Bone marrow (tissue), 2 donors: Measurements from ENCODE around the gene DMRT3.

Source experiments
- DNase-seq, 2 donors: peaks; one replicate each; lab custom pipeline; 2025; lab: John Stamatoyannopoulos, UW

The DMRT3 gene

DNA sequence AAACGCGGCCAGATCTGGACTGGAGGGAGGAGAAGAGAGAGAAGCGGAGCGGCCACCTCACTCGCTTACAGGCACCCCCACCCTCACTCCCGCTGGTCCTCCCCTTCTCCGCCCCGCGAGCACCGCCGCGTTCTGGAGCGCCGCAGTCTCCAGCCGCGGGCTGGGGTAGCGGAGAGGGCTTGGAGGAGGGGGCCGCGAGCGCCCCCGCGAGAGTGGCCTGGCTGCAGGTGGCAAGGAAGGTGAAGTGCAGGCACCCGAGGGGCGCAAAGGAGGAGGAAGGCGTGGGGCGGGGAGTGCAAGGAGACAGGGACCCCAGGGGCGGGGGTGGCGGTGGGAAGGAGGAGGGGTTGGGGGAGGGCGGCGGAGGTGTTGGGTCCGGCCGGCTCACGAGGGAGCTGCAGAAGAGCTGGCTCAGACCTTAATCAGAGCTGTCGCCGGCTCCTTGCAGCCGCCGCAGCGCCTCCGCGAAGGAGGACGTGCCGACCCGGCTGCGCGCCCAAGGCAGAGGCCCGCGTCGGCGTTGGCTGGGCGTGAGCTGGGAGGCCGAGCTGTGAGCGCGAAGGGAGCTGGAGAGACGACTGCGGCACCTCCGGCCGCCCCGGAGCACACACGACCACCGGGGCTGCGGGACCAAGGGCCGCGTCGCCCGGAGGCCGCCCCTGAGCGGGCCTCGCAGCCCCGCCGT is at the start of gene DMRT3:
Gene DMRT3, plus strand, starts transcription at position 398 of the 685 bp plus-strand sequence. CDS start 347 bp downstream, outside the sequence.
- no peak for DNase-seq

DNA sequence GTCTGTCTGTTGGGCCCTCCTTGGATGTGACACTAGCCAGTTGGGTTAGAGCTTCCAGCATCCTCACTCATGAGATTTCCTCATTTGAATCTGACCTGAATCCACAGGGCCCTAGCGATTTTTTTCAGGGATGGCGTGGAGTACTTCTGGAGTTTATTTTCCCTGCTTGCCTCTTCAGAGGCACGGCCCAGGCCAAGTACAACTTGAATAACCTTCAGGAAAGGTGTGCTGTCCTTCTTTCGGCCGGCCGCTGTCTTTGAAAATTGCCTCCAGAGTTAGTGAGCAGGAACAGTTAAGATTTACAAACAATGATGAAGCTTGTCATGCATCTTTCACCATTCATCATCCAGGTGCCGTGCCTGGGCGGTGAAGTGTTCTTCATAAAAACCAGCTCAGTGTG is 49.5 kb upstream of the DMRT3 start:
- DNase-seq = no peak

DNA sequence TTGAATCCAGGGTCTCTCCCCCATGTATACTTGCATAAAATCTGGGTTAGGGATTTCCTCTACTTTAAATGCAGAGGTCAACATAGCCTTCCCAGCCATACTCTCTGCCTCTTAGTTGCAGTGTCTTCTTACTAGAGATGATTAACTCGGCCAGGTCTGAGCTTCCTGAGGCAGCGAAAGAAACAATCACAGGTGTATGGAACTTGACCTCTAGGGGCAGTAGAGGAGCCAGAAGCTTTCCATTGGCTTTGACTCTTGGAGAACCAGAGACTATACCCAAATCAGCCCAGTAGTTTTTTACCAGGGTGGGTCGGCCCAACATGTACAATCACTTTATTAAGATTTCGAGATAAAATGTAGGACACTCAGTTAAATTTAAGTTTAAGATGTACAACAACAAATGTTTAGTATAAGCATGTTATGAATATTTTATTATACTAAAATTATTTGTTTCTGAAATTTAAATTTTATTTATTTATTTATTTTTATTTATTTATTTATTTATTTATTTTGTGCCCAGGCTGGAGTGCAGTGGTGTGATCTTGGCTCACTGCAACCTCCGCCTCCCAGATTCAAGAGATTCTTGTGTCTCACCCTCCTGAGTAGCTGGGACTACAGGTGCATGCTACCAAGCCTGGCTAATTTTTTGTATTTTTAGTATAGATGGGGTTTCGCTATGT is 48.0 kb upstream of the DMRT3 start:
- no peak for DNase-seq

GRCh38 chr9:929719-930118 is 46.7 kb upstream of the DMRT3 start:
- no peak for DNase-seq

DNA sequence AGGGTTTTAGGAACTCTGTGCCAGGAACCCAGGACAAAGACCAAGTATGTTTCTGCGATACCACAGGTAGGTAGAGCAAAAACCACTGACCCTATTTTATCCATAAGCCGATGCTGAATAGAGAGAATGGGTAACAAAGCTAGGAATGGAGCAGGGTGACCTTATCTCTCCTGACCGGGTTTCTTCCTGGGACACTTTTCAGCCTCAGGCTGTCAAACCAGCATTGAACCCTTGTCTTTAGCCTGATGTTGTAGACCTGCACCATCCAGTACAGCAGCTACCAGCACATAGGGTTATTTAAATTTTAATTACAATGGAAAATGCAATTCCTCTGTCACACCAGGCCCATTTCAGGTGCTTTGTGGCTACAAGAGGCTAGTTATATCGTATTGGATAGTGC is 43.1 kb upstream of the DMRT3 start:
- no peak for DNase-seq

GRCh38 chr9:935348-935965 is 41.0 kb upstream of the DMRT3 start:
- DNase-seq = no peak

DNA sequence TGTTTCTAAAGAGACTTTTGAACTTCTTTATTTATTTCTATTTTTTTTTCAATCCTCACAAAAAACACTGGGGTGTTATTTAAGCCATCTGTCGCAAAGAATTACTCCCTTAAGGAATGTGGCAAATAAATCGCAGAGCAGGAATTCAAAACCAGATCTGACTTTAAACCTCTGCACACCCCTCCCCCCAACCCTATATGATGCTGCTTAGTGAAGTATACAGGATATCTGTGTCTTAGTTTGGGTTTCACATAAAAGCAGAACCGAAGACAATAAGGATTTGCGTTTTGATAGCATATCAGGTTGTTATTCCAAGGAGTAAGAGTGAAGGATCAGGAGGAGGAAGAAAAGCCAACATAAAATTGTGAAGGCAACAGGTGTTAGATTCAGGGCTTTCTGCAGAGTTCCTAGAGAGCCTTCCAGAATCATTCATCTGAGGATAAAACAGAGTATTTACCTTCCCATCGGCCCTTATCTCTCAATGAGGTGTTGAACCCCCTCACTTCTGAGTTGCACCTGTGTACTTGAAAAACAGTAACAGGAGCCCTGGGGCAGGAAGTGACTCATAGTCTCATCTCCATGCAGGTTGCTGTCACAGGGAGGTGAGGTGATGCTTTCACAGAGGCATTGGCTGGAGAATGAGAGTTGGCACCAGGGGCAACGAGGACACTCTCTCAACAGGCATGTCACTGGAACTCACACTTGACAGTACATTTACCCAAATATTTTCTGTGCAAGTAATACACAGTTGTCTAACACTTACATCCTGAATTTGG is 33.5 kb upstream of the DMRT3 start:
- no peak for DNase-seq

DNA sequence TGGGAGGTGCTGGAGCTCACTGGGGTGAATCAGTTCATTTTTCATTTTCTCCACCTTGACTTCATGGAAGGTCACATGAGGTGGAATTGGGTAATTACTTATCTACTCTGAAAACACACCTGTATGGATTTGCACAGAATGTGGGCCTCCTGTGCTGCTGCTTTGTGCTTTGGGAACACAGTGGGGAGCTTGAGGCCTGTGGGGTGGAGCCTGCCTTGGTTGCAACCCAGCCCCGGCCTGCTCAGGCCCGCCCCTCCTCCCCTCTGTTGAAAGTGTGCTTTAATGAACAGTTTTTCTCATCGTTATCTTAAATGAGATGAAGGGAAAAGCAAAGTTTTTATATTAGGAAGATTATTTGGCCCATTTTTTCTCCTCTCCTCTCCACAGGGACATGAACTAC is 28.5 kb upstream of the DMRT3 start:
- DNase-seq = no peak

GRCh38 chr9:948497-948896 is 28.0 kb upstream of the DMRT3 start:
- no peak for DNase-seq

DNA sequence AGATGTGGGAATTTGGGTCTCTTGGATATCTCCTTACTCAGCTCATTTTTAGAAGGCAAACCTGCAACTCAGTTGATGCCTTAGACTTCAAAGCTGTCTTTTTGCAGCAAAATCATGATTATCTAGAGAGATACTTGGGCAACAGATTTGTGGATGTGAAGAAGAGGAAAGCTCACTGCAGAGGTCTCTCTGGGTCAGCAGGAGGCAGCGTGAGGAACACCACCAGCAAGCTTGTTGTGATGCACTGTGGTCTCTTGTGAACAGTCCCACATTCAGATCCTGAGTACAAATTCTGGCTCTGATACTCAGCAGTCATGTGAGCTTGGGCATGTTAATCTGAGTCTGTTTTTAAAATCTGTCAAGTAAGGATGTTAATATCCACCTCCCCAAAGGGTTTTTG is 26.3 kb upstream of the DMRT3 start:
- no peak for DNase-seq

- no peak for DNase-seq
Measured at GRCh38 chr9:952546-952945, 23.9 kb upstream of the DMRT3 start.

- no peak for DNase-seq
Measured at GRCh38 chr9:959105-959504, 17.4 kb upstream of the DMRT3 start.

- no peak for DNase-seq
Measured at GRCh38 chr9:959914-960313, 16.5 kb upstream of the DMRT3 start.

GRCh38 chr9:962023-962422 is 14.4 kb upstream of the DMRT3 start:
- no peak for DNase-seq

DNA sequence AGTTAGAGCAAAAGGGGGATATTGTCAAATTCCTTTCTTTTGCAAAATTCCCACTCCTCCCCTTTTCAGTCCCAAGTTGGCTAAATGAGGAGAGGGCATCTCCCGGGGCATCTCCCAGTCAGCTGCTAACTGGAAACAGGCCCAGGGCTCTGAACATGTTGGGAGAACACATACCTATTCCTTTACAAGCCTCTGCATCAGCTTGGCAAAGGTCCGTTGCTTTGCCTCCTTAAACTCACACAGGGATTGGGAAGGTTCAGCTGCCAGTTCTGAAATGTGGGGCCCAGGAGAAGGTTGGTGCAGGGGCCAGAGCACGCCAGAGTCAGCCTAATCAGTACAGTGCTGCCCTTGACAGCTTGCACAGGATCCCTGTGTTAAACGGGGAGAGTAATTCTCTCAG is 11.0 kb upstream of the DMRT3 start:
- no peak for DNase-seq

DNA sequence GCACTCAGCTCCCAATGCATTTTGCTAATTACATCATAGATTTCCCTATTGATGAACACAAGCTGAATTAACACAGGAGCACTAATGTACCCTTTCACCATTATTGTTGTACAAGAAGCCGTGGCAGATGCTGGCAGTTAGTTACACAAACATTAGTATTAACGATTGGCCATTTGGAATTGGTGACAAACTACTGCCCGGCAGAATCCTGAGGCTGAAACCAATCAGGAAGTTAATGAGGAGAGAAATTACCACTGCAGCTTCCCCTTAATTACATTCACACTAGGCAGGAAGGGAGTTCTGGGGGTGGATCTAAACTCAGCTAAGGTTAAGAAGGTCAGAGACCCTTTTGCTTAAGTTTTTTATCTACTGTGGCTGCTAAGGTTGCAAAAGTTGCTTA is 9.6 kb upstream of the DMRT3 start:
- DNase-seq = no peak

GRCh38 chr9:967436-967835 is 9.0 kb upstream of the DMRT3 start:
- no peak for DNase-seq

DNA sequence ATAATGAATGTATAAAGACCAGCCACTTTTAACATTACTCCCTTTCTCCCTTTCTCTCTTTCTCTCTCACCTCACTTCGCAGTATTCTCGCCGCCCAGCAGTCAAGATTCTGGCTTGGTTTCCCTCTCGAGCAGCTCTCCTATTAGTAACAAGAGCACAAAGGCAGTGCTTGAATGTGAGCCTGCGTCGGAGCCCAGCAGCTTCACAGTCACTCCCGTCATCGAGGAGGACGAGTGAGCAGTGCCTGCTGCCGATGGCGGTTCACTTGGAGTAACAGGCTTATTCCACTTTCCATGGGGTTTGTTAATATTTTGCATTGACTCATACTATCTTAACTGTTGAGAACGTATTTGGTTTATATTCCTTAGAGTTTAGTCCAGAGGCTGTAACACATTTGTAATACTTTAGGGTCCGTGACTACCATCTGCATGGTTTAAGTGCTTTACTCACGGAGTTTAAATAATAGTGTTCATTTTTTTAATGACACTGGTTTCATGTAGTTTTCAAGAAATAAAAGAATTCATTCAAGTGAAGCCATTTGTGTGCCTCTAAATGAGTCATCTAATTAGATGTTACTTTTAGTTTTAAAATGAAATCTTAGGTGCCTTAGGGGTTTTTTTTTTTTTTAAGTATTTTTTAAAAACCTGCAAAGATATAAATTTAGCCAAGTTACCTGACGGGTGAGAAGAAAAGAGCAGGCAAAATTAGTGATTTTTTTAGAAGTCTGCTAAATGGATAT is 8.4 kb upstream of the DMRT3 start:
- no peak for DNase-seq

GRCh38 chr9:969310-970150 is 6.9 kb upstream of the DMRT3 start:
- no peak for DNase-seq

DNA sequence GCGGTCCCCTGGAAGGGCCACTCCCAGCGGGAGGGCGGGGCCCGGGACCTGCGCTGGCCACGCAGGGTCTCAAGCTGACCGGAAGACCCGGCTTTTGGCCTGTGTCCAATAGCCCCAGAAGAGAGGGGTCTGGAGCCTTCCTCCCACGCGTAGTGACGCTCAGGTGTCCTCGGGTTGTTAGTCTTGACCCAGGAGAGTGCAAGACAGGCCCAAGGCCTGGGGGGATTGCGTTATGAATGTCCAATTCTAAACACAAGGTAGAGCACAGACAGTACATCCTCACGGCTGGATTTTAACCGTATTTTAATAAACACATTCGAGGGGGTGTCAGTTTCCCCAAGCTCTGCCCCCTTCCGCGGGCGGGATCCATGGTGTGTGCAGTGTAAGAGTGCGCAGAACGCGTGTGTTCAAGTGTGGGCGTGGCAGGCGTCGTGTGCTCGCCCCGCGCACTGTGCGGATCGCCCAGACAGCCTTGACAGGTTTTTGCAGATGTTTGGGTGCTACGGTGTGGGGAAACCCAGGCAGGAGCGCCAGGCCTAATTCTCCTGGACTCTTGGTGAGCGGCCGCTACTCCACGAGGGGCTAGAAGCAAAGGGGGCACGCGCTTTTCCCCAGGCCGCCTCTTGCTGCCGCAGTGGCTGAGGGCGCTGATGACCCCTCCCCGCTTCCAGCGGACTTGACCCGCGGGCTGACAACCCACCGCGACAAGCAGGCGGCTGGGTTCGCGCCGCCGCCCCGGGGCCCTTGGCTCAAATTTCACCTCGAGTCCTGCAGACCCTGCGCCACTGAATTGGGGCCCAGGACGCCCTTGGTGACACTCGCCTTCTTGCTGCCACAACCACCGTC is 6.1 kb upstream of the DMRT3 start:
- no peak for DNase-seq
